GM19240 (cell line): ENCODE data around the gene SMIM11.
"Not testable (repeated sequence)": the region's sequence is repeated elsewhere in the genome, so short reads cannot be mapped to it uniquely, and the experiment has no call there.

Source experiments
- DNase-seq: peaks from one replicate; pipeline ENCODE4 v3.0.0; 2011; ENCODE audit warnings: low spot score; ENCODE audit not compliant: insufficient read length

SMIM11 gene

GRCh38 chr21:34354836-34355235 is 20.5 kb upstream of the SMIM11 start:
- DNase-seq: no peak

GRCh38 chr21:34355570-34355969 is 19.7 kb upstream of the SMIM11 start:
- DNase-seq: no peak

GRCh38 chr21:34357889-34358288 is 17.4 kb upstream of the SMIM11 start:
- DNase-seq: no peak

GRCh38 chr21:34358866-34359265 is 16.4 kb upstream of the SMIM11 start:
- DNase-seq: no peak

- DNase-seq: no peak
These were observed 14.6 kb upstream of the SMIM11 start for GRCh38 chr21:34360488-34361241.

- DNase-seq: no peak
These were observed 13.2 kb upstream of the SMIM11 start for GRCh38 chr21:34362136-34362444.

GRCh38 chr21:34362670-34363069 is 12.6 kb upstream of the SMIM11 start:
- DNase-seq: no peak

GRCh38 chr21:34363733-34364132 is 11.6 kb upstream of the SMIM11 start, which contains the start of gene KCNE2:
Gene KCNE2, plus strand, starts transcription at chr21:34364006. Its CDS starts 6,473 bp downstream, at chr21:34370479.
- no peak for DNase-seq

GRCh38 chr21:34364921-34365320 is 10.4 kb upstream of the SMIM11 start:
- no peak for DNase-seq

- no peak for DNase-seq
These were observed 9.5 kb upstream of the SMIM11 start for GRCh38 chr21:34365809-34366208.

GRCh38 chr21:34367320-34367935 is 7.9 kb upstream of the SMIM11 start:
- no peak for DNase-seq

GRCh38 chr21:34369741-34370140 is 5.6 kb upstream of the SMIM11 start:
- DNase-seq: no peak

- no peak for DNase-seq
These were observed 3.0 kb upstream of the SMIM11 start for GRCh38 chr21:34372321-34372720.

GRCh38 chr21:34374462-34374861 is 845 bp upstream of the SMIM11 start:
- not testable (repeated sequence) for DNase-seq

GRCh38 chr21:34375619-34375972 is 289 bp downstream of the SMIM11 start:
- not testable (repeated sequence) for DNase-seq

GRCh38 chr21:34383138-34383537 is 7.8 kb downstream of the SMIM11 start:
- not testable (repeated sequence) for DNase-seq

GRCh38 chr21:34383724-34384415 is 8.6 kb downstream of the SMIM11 start:
- not testable (repeated sequence) for DNase-seq

- not testable (repeated sequence) for DNase-seq
These were observed 25.2 kb downstream of the SMIM11 start for GRCh38 chr21:34400522-34400921.

- not testable (repeated sequence) for DNase-seq
These were observed 29.4 kb downstream of the SMIM11 start for GRCh38 chr21:34404742-34405141.

GRCh38 chr21:34405686-34406085 is 30.4 kb downstream of the SMIM11 start:
- DNase-seq: not testable (repeated sequence)

- not testable (repeated sequence) for DNase-seq
These were observed 30.8 kb downstream of the SMIM11 start for GRCh38 chr21:34406102-34406501.

GRCh38 chr21:34406676-34407075 is 31.4 kb downstream of the SMIM11 start:
- DNase-seq: not testable (repeated sequence)
